ENCODE results near the gene TMEM242.

The TMEM242 gene

GRCh38 chr6:157270308-157270707, 53.0 kb downstream of the TMEM242 start:
- ATAC-seq: no peak
- no peak for TF ChIP-seq CSRNP3 (CRISPR knock-in tag; IDR thresholded peaks at IDR 0.05)
- TF ChIP-seq PATZ1 (CRISPR knock-in tag; IDR thresholded peaks at IDR 0.05; ENCODE audit: borderline replicate concordance): no peak
- TF ChIP-seq ZFP3 (CRISPR knock-in tag; IDR thresholded peaks at IDR 0.05): no peak
- TF ChIP-seq TOX (CRISPR knock-in tag; IDR thresholded peaks at IDR 0.05; ENCODE audit: borderline replicate concordance): no peak
- no peak for TF ChIP-seq ARNTL (CRISPR knock-in tag; IDR thresholded peaks at IDR 0.05; ENCODE audit: borderline replicate concordance, low read depth)
- no peak for TF ChIP-seq PPARA (CRISPR knock-in tag; IDR thresholded peaks at IDR 0.05; ENCODE audit: borderline replicate concordance)
- TF ChIP-seq CSDC2 (CRISPR knock-in tag; IDR thresholded peaks at IDR 0.05): no peak
- TF ChIP-seq ZNF8 (CRISPR knock-in tag; IDR thresholded peaks at IDR 0.05): no peak
- TF ChIP-seq ZC3H10 (CRISPR knock-in tag; IDR thresholded peaks at IDR 0.05): no peak
- TF ChIP-seq CREB5 (CRISPR knock-in tag; IDR thresholded peaks at IDR 0.05; ENCODE audit: low read depth): no peak
- TF ChIP-seq OSR1 (CRISPR knock-in tag; IDR thresholded peaks at IDR 0.05): no peak
- TF ChIP-seq ESRRG (CRISPR knock-in tag; IDR thresholded peaks at IDR 0.05): no peak
- no peak for TF ChIP-seq SNAI2 (CRISPR knock-in tag; IDR thresholded peaks at IDR 0.05)
- TF ChIP-seq TSHZ2 (CRISPR knock-in tag; IDR thresholded peaks at IDR 0.05): no peak
- no peak for TF ChIP-seq RARB (CRISPR knock-in tag; IDR thresholded peaks at IDR 0.05)
- no peak for TF ChIP-seq TCF4 (CRISPR knock-in tag; IDR thresholded peaks at IDR 0.05; ENCODE audit: borderline replicate concordance)
- TF ChIP-seq BACH2 (CRISPR knock-in tag; IDR thresholded peaks at IDR 0.05; ENCODE audit: borderline replicate concordance): no peak
- no peak for TF ChIP-seq GLIS3 (CRISPR knock-in tag; IDR thresholded peaks at IDR 0.05)
- no peak for TF ChIP-seq POU6F1 (CRISPR knock-in tag; IDR thresholded peaks at IDR 0.05; ENCODE audit: borderline replicate concordance, low read depth)
- no peak for TF ChIP-seq ZNF565 (CRISPR knock-in tag; conservative IDR thresholded peaks at IDR 0.05; ENCODE audit: low read depth)

- TF ChIP-seq TCF4 (CRISPR knock-in tag; IDR thresholded peaks at IDR 0.05; ENCODE audit: borderline replicate concordance): no peak
- TF ChIP-seq POU6F1 (CRISPR knock-in tag; IDR thresholded peaks at IDR 0.05; ENCODE audit: borderline replicate concordance, low read depth): no peak
- no peak for TF ChIP-seq OSR1 (CRISPR knock-in tag; IDR thresholded peaks at IDR 0.05)
- no peak for TF ChIP-seq TSHZ2 (CRISPR knock-in tag; IDR thresholded peaks at IDR 0.05)
- TF ChIP-seq CSRNP3 (CRISPR knock-in tag; IDR thresholded peaks at IDR 0.05): no peak
- TF ChIP-seq ESRRG (CRISPR knock-in tag; IDR thresholded peaks at IDR 0.05): no peak
- no peak for TF ChIP-seq CREB5 (CRISPR knock-in tag; IDR thresholded peaks at IDR 0.05; ENCODE audit: low read depth)
- no peak for TF ChIP-seq ARNTL (CRISPR knock-in tag; IDR thresholded peaks at IDR 0.05; ENCODE audit: borderline replicate concordance, low read depth)
- no peak for TF ChIP-seq GLIS3 (CRISPR knock-in tag; IDR thresholded peaks at IDR 0.05)
- no peak for TF ChIP-seq ZC3H10 (CRISPR knock-in tag; IDR thresholded peaks at IDR 0.05)
- TF ChIP-seq ZFP30 (CRISPR knock-in tag; IDR thresholded peaks at IDR 0.05): no peak
- no peak for ATAC-seq
These were observed 54.0 kb downstream of the TMEM242 start for GRCh38 chr6:157269261-157269794.
